ENCODE results near the gene TCHH.

GRCh38 chr1:152112101-152112884 is 3.0 kb downstream of the TCHH start:
- TF ChIP-seq CTCF (conservative IDR thresholded peaks at IDR 0.05; ENCODE audit: low read depth, low read length) (no peak), EZH2 (IDR thresholded peaks at IDR 0.05; ENCODE audit: borderline replicate concordance, low read depth, low read length, poor library complexity, severe bottlenecking) (no peak)

Measured in A673 (cell line).